GM19468 (cell line): Measurements from ENCODE around the gene HOXA11.

Experiments
- ATAC-seq: cut with Tn5 transposase; IDR thresholded peaks from one replicate; pipeline ENCODE4 v1.9.1; 2021; ENCODE audit warnings: mild to moderate bottlenecking, moderate library complexity, moderate number of reproducible peaks; ENCODE audit not compliant: unreplicated experiment; ENCODE audit errors: extremely low read depth

Gene HOXA11

GRCh38 chr7:27140126-27140857, 44.7 kb downstream of the HOXA11 start:
- no peak for ATAC-seq

- ATAC-seq = no peak
Observed at GRCh38 chr7:27139334-27140125, 45.5 kb downstream of the HOXA11 start.

- ATAC-seq = no peak
Observed at GRCh38 chr7:27138985-27139333, 46.1 kb downstream of the HOXA11 start.

GRCh38 chr7:27138472-27138871, 46.6 kb downstream of the HOXA11 start:
- no peak for ATAC-seq

- no peak for ATAC-seq
Observed at GRCh38 chr7:27137640-27138315, 47.3 kb downstream of the HOXA11 start.

- ATAC-seq = no peak
Observed at GRCh38 chr7:27134392-27134791, 50.6 kb downstream of the HOXA11 start.

GRCh38 chr7:27133409-27134231, 51.4 kb downstream of the HOXA11 start:
- no peak for ATAC-seq

GRCh38 chr7:27132978-27133377, 52.1 kb downstream of the HOXA11 start:
- no peak for ATAC-seq

GRCh38 chr7:27132214-27132613, 52.8 kb downstream of the HOXA11 start:
- no peak for ATAC-seq

GRCh38 chr7:27131390-27131819, 53.6 kb downstream of the HOXA11 start:
- no peak for ATAC-seq
